Panc1 (cell line): ENCODE results near the gene HDGFL2. TPM values are rescaled to one million over a fixed set of nuclear protein-coding genes. Genes with fewer than 3 reads are reported as not detected.

Source experiments
- ATAC-seq: fragments of 200-7000 bp; cut with Tn5 transposase; 2 replicates; pipeline ENCODE4 v1.9.1; 2020; ENCODE audit warnings: mild to moderate bottlenecking, moderate library complexity
- BruUV-seq: library from RNA; stranded (reverse); fragments of 400-500 nt; replicated peaks from 2 replicates; lab custom pipeline; 2021; lab: Mats Ljungman, UMichigan
- CTCF ChIA-PET: fragments of 300-600 bp; sonication (Branson Sonifier 250); formaldehyde crosslinking; loops from one replicate; lab custom pipeline; 2022; ENCODE audit warnings: antibody characterized with exemption; lab: Charles Lee
- POLR2A ChIA-PET: fragments of 300-600 bp; sonication (Branson Sonifier 250); formaldehyde crosslinking; loops from one replicate; lab custom pipeline; 2022; ENCODE audit warnings: antibody characterized with exemption; lab: Charles Lee
- DNase-seq: peaks from one replicate; pipeline ENCODE4 v3.0.0-alpha.2; 2010; ENCODE audit warnings: low read depth, low spot score
- H3K27ac ChIP-seq: 2 replicates; pipeline ENCODE4 v1.5.1; 2011; ENCODE audit warnings: mild to moderate bottlenecking, low read length, inconsistent platforms
- H3K27me3 ChIP-seq: fragments of 200-500 bp; sonication (Bioruptor generic); 2 replicates; pipeline ENCODE4 v1.6.0; 2014; ENCODE audit warnings: low read length, inconsistent platforms; ENCODE audit not compliant: control insufficient read depth, insufficient read depth
- H3K36me3 ChIP-seq: fragments of 200-500 bp; sonication (Bioruptor generic); 2 replicates; pipeline ENCODE4 v1.5.1; 2014; ENCODE audit warnings: inconsistent platforms, mild to moderate bottlenecking, low read length, moderate library complexity; ENCODE audit not compliant: control insufficient read depth, insufficient read depth
- H3K4me1 ChIP-seq: 2 replicates; pipeline ENCODE4 v1.5.1; 2011; ENCODE audit warnings: inconsistent platforms, mild to moderate bottlenecking, low read length, moderate library complexity; ENCODE audit not compliant: control insufficient read depth, insufficient read depth
- H3K4me3 ChIP-seq, 2 experiments: 2 replicates each; pipeline ENCODE4 v1.5.1; 2011 to 2012; ENCODE audit warnings: low read depth in 2 of 2, low read length in 2 of 2, mild to moderate bottlenecking in 2 of 2, inconsistent platforms in 1 of 2, moderate library complexity in 1 of 2
- H3K9me3 ChIP-seq: fragments of 200-500 bp; sonication (Bioruptor generic); 2 replicates; pipeline ENCODE4 v1.5.1; 2014; ENCODE audit warnings: low read depth, mild to moderate bottlenecking, inconsistent platforms, low read length, moderate library complexity; ENCODE audit not compliant: control insufficient read depth, insufficient read depth
- CTCF ChIP-seq: fragments of 450-650 bp; IDR thresholded peaks from 2 replicates; pipeline ENCODE4 v1.5.1; 2017; ENCODE audit warnings: mild to moderate bottlenecking
- POLR2AphosphoS5 ChIP-seq: IDR thresholded peaks from 2 replicates; pipeline ENCODE4 v1.6.1; 2012; ENCODE audit warnings: mild to moderate bottlenecking, low read depth, low read length, moderate library complexity
- REST ChIP-seq, 2 experiments: IDR thresholded peaks; 2 replicates each; pipeline ENCODE4 v1.6.1; 2011 to 2012; ENCODE audit warnings: low read depth in 2 of 2, control low read depth in 1 of 2, low read length in 1 of 2, mild to moderate bottlenecking in 1 of 2, moderate library complexity in 1 of 2; ENCODE audit not compliant: insufficient read depth in 1 of 2
- SIN3A ChIP-seq: IDR thresholded peaks from 2 replicates; pipeline ENCODE4 v1.6.1; 2012; ENCODE audit warnings: low read depth, mild to moderate bottlenecking, low read length, moderate library complexity, borderline replicate concordance; ENCODE audit not compliant: insufficient read depth
- TCF7L2 ChIP-seq: IDR thresholded peaks from 2 replicates; pipeline ENCODE4 v1.6.1; 2011; ENCODE audit warnings: mild to moderate bottlenecking, low read depth, low read length, inconsistent platforms
- in situ Hi-C: cut with HindIII; loops from 2 replicates; pipeline ENCODE4 v1.10.0; 2016; ENCODE audit warnings: low sequenced_read_pairs, low pct_unique_long_range_greater_than_20kb
- intact Hi-C: fragments of 100-400 bp; cut with micrococcal nuclease; formaldehyde crosslinking; loops from one replicate; pipeline ENCODE4 v1.10.0; 2022; ENCODE audit not compliant: unreplicated experiment
- total RNA-seq: library from RNA; stranded (reverse); gene quantifications from one replicate; pipeline ENCODE4 v1.2.1, GENCODE V29; 2021; ENCODE audit not compliant: unreplicated experiment

Gene HDGFL2
- total RNA-seq, 1 experiment from 2014 or later: 56.9 TPM

GRCh38 chr19:4521888-4522242 is 49.8 kb downstream of the HDGFL2 start:
- no TSS peak for BruUV-seq

GRCh38 chr19:4522291-4523002 is 50.4 kb downstream of the HDGFL2 start:
- Histone ChIP-seq H3K4me1 (peaks cover 8% of the 10 kb centered on the region), H3K4me3 (no peak overlapping the region), H3K9me3 (no peaks in the 10 kb centered on the region), H3K27ac (no peak overlapping the region), H3K36me3 (no peaks in the 10 kb centered on the region), H3K27me3 (no peaks in the 10 kb centered on the region)
- ChIA-PET POLR2A (no interaction called here), CTCF (interaction anchor here (0.7 to 1.4 kb wide), 2 partner anchors 12 to 33 kb away, joined by 3 to 8 read pairs; partner anchors contain the start of gene PLIN5)
- in situ Hi-C loops: no loop called here
- ATAC-seq (no peak), DNase-seq (no peak)
- TF ChIP-seq CTCF: no peak
- BruUV-seq: no TSS peak
- intact Hi-C loops: no loop called here

More at GRCh38 chr19:4521888-4522242, 49.8 kb downstream of the HDGFL2 start:
- DNase-seq (no peak), ATAC-seq (no peak)
- no peak overlapping the region for H3K27ac ChIP-seq
- no peaks in the 10 kb centered on the region for H3K9me3 ChIP-seq
- POLR2A ChIA-PET: no interaction called here
- no peak for TF ChIP-seq SIN3A
- TF ChIP-seq TCF7L2: no peak
- TF ChIP-seq REST (IDR thresholded peaks at IDR 0.05; ENCODE audit: insufficient read depth in 1 of 2, low read depth in 2 of 2, low read length in 1 of 2): no peak
- TF ChIP-seq POLR2AphosphoS5: no peak
- TF ChIP-seq CTCF: no peak
- no peak overlapping the region for H3K4me3 ChIP-seq
- H3K4me1 ChIP-seq: peaks cover 13% of the 10 kb centered on the region
- H3K27me3 ChIP-seq: no peaks in the 10 kb centered on the region
- in situ Hi-C loops (no loop called here), intact Hi-C loops (no loop called here)
- CTCF ChIA-PET: no interaction called here
- no peaks in the 10 kb centered on the region for H3K36me3 ChIP-seq
